ENCODE measurements around the gene CAMK2B.

Gene CAMK2B

GRCh38 chr7:44326261-44327125 is 1.1 kb upstream of the CAMK2B start:
- Histone ChIP-seq H3K9ac (ENCODE audit: low read length) (no peak overlapping the region), H3K18ac (ENCODE audit: low read depth in 1 of 2, low read length in 2 of 2) (no peak overlapping the region), H3K36me3 (ENCODE audit: control insufficient read depth in 1 of 2, insufficient read depth in 2 of 2, low read depth in 1 of 2, low read length in 2 of 2) (no peaks in the 10 kb centered on the region), H2AK5ac (ENCODE audit: low read length, severe bottlenecking) (no peak overlapping the region), H4K8ac (ENCODE audit: low read length) (no peak overlapping the region), H3K79me1 (replicated peaks; ENCODE audit: low read length, poor library complexity, severe bottlenecking) (no peaks in the 10 kb centered on the region), H2AFZ (ENCODE audit: low read depth, low read length) (no peak overlapping the region), H3K14ac (ENCODE audit: low read length in 2 of 2) (no peak overlapping the region), H2BK15ac (ENCODE audit: low read depth, poor library complexity, severe bottlenecking) (no peak overlapping the region), H3K4me2 (ENCODE audit: low read length, poor library complexity, severe bottlenecking) (no peak overlapping the region), H3K4me1 (ENCODE audit: control insufficient read depth, insufficient read depth, low read depth, low read length) (peaks cover 12% of the 10 kb centered on the region), H2BK12ac (ENCODE audit: low read length in 2 of 2) (no peak overlapping the region), H3K27me3 (ENCODE audit: control insufficient read depth in 1 of 2, insufficient read depth in 1 of 2, low read length in 2 of 2) (peaks cover 54 to 58% of the 10 kb centered on the region in 2 experiments), H3K23ac (ENCODE audit: low read length in 2 of 2) (peak overlapping the region in 1 of 2 experiments; percentile 24), H3K9me3 (ENCODE audit: control insufficient read depth, low read length) (no peaks in the 10 kb centered on the region), H3K27ac (ENCODE audit: low read length, poor library complexity, severe bottlenecking) (no peak overlapping the region), H2BK120ac (ENCODE audit: low read depth, low read length) (no peak overlapping the region), H2BK5ac (ENCODE audit: low read depth, low read length, poor library complexity, severe bottlenecking) (no peak overlapping the region), H3K4me3 (ENCODE audit: insufficient read depth in 1 of 2, low read depth in 1 of 2, low read length in 2 of 2) (no peak overlapping the region), H4K91ac (ENCODE audit: low read length) (no peak overlapping the region), H3K4ac (ENCODE audit: low read depth in 1 of 2, low read length in 2 of 2) (no peak overlapping the region)
- DNase-seq = no peak
- WGBS = 57% methylated on average over 11 of the region's 12 CpGs

DNA sequence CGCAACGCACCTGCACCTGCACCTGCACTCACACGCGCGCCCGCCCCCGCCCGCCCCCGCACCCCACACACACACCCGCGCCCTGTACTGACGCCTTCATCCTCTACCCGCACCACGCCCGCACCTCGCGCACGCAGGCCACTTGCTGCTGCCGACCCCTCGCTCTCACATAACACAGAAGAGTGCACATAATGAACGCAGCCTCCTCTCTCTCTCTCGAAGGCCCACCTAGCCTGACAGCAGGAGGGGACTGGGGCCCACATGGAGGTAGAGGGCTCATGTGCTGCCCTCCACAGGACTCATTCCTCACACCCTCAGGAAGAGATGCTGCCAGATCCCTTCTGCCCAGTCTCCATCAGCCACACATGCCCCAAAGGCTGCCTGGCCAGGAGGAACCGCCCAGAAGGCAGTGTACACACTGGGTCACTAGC is 432 bp upstream of the CAMK2B start:
- H2BK15ac ChIP-seq (ENCODE audit: low read depth, poor library complexity, severe bottlenecking) = no peak overlapping the region
- 9% methylated on average over 19 of the region's 23 CpGs for WGBS
- no peak overlapping the region for H3K4ac ChIP-seq (ENCODE audit: low read depth in 1 of 2, low read length in 2 of 2)
- DNase-seq = no peak
- H4K8ac ChIP-seq (ENCODE audit: low read length) = no peak overlapping the region
- no peak overlapping the region for H3K18ac ChIP-seq (ENCODE audit: low read depth in 1 of 2, low read length in 2 of 2)
- no peak overlapping the region for H2BK120ac ChIP-seq (ENCODE audit: low read depth, low read length)
- H2AK5ac ChIP-seq (ENCODE audit: low read length, severe bottlenecking) = no peak overlapping the region
- H3K4me2 ChIP-seq (ENCODE audit: low read length, poor library complexity, severe bottlenecking) = peak overlapping the region; percentile 87
- H2AFZ ChIP-seq (ENCODE audit: low read depth, low read length) = no peak overlapping the region
- no peaks in the 10 kb centered on the region for H3K79me1 ChIP-seq (replicated peaks; ENCODE audit: low read length, poor library complexity, severe bottlenecking)
- H3K9me3 ChIP-seq (ENCODE audit: control insufficient read depth, low read length) = no peaks in the 10 kb centered on the region
- H3K14ac ChIP-seq (ENCODE audit: low read length in 2 of 2) = no peak overlapping the region
- no peak overlapping the region for H3K23ac ChIP-seq (ENCODE audit: low read length in 2 of 2)
- H3K27ac ChIP-seq (ENCODE audit: low read length, poor library complexity, severe bottlenecking) = no peak overlapping the region
- peak overlapping the region in 1 of 2 experiments; percentile 52 for H3K4me3 ChIP-seq (ENCODE audit: insufficient read depth in 1 of 2, low read depth in 1 of 2, low read length in 2 of 2)
- no peaks in the 10 kb centered on the region for H3K36me3 ChIP-seq (ENCODE audit: control insufficient read depth in 1 of 2, insufficient read depth in 2 of 2, low read depth in 1 of 2, low read length in 2 of 2)
- H2BK5ac ChIP-seq (ENCODE audit: low read depth, low read length, poor library complexity, severe bottlenecking) = no peak overlapping the region
- H2BK12ac ChIP-seq (ENCODE audit: low read length in 2 of 2) = no peak overlapping the region
- H3K27me3 ChIP-seq (ENCODE audit: control insufficient read depth in 1 of 2, insufficient read depth in 1 of 2, low read length in 2 of 2) = peaks cover 54 to 59% of the 10 kb centered on the region in 2 experiments
- H3K9ac ChIP-seq (ENCODE audit: low read length) = no peak overlapping the region
- peaks cover 13% of the 10 kb centered on the region for H3K4me1 ChIP-seq (ENCODE audit: control insufficient read depth, insufficient read depth, low read depth, low read length)
- H4K91ac ChIP-seq (ENCODE audit: low read length) = no peak overlapping the region

DNA sequence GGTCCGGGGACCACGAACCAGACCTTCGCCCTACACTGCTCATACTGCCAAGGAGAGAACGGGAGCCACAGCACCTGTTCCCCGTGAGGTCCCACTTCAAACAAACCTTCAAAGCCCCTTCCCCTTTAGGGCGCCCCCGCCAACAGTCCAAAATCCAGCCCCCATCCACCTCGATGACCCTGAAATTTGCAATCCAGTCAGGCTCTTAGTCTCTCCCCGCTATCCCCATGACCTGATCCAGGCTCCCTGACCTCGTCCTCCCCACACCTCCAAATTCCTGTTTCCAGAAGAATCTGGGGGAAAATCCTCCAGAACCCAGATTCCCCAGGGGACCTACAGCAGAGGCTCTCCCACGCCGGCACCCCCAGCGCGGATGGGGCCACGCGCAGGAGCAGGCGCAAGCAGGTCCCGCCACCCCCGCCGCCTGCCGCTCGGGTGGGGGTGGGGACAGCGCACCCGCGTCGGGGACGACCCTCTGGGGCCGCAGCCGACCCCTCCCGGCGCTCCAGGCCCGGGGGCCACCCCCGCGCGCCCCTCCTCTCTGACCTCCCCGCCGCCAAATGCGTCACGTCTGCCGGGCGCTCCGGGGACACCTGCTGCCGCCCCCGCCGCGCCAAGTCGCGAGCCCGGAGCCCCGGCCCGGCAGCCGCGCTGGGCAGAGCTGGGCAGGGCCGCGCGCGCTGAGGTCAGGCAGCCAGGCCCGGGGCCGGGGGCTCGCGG is 753 bp downstream of the CAMK2B start:
- Histone ChIP-seq H3K4ac (ENCODE audit: low read depth in 1 of 2, low read length in 2 of 2) (no peak overlapping the region), H3K9ac (ENCODE audit: low read length) (no peak overlapping the region), H2BK5ac (ENCODE audit: low read depth, low read length, poor library complexity, severe bottlenecking) (no peak overlapping the region), H3K4me3 (ENCODE audit: insufficient read depth in 1 of 2, low read depth in 1 of 2, low read length in 2 of 2) (peak overlapping the region in 1 of 2 experiments; percentile 52), H3K4me1 (ENCODE audit: control insufficient read depth, insufficient read depth, low read depth, low read length) (peaks cover 16% of the 10 kb centered on the region), H3K9me3 (ENCODE audit: control insufficient read depth, low read length) (no peaks in the 10 kb centered on the region), H3K36me3 (ENCODE audit: control insufficient read depth in 1 of 2, insufficient read depth in 2 of 2, low read depth in 1 of 2, low read length in 2 of 2) (no peaks in the 10 kb centered on the region), H2AFZ (ENCODE audit: low read depth, low read length) (no peak overlapping the region), H2AK5ac (ENCODE audit: low read length, severe bottlenecking) (no peak overlapping the region), H3K14ac (ENCODE audit: low read length in 2 of 2) (no peak overlapping the region), H3K27me3 (ENCODE audit: control insufficient read depth in 1 of 2, insufficient read depth in 1 of 2, low read length in 2 of 2) (peaks cover 48 to 56% of the 10 kb centered on the region in 2 experiments), H3K4me2 (ENCODE audit: low read length, poor library complexity, severe bottlenecking) (peak overlapping the region; percentile 44), H3K18ac (ENCODE audit: low read depth in 1 of 2, low read length in 2 of 2) (no peak overlapping the region), H4K91ac (ENCODE audit: low read length) (no peak overlapping the region), H2BK120ac (ENCODE audit: low read depth, low read length) (no peak overlapping the region), H2BK12ac (ENCODE audit: low read length in 2 of 2) (no peak overlapping the region), H3K27ac (ENCODE audit: low read length, poor library complexity, severe bottlenecking) (no peak overlapping the region), H2BK15ac (ENCODE audit: low read depth, poor library complexity, severe bottlenecking) (no peak overlapping the region), H3K23ac (ENCODE audit: low read length in 2 of 2) (no peak overlapping the region), H4K8ac (ENCODE audit: low read length) (no peak overlapping the region), H3K79me1 (replicated peaks; ENCODE audit: low read length, poor library complexity, severe bottlenecking) (no peaks in the 10 kb centered on the region)
- 14% methylated on average over 36 of the region's 61 CpGs for WGBS
- DNase-seq = no peak

GRCh38 chr7:44324204-44324480 is 1.3 kb downstream of the CAMK2B start:
- no peaks in the 10 kb centered on the region for H3K79me1 ChIP-seq (replicated peaks; ENCODE audit: low read length, poor library complexity, severe bottlenecking)
- H3K4me2 ChIP-seq (ENCODE audit: low read length, poor library complexity, severe bottlenecking) = no peak overlapping the region
- peaks cover 45 to 56% of the 10 kb centered on the region in 2 experiments for H3K27me3 ChIP-seq (ENCODE audit: control insufficient read depth in 1 of 2, insufficient read depth in 1 of 2, low read length in 2 of 2)
- H2BK5ac ChIP-seq (ENCODE audit: low read depth, low read length, poor library complexity, severe bottlenecking) = no peak overlapping the region
- DNase-seq = no peak
- 32% methylated on average over 9 of the region's 9 CpGs for WGBS
- H2BK15ac ChIP-seq (ENCODE audit: low read depth, poor library complexity, severe bottlenecking) = no peak overlapping the region
- H4K8ac ChIP-seq (ENCODE audit: low read length) = no peak overlapping the region
- no peak overlapping the region for H3K23ac ChIP-seq (ENCODE audit: low read length in 2 of 2)
- no peaks in the 10 kb centered on the region for H3K9me3 ChIP-seq (ENCODE audit: control insufficient read depth, low read length)
- H2BK120ac ChIP-seq (ENCODE audit: low read depth, low read length) = no peak overlapping the region
- no peak overlapping the region for H3K14ac ChIP-seq (ENCODE audit: low read length in 2 of 2)
- H3K4me1 ChIP-seq (ENCODE audit: control insufficient read depth, insufficient read depth, low read depth, low read length) = peaks cover 16% of the 10 kb centered on the region
- H3K36me3 ChIP-seq (ENCODE audit: control insufficient read depth in 1 of 2, insufficient read depth in 2 of 2, low read depth in 1 of 2, low read length in 2 of 2) = no peaks in the 10 kb centered on the region
- H3K4ac ChIP-seq (ENCODE audit: low read depth in 1 of 2, low read length in 2 of 2) = no peak overlapping the region
- H2AK5ac ChIP-seq (ENCODE audit: low read length, severe bottlenecking) = no peak overlapping the region
- H3K9ac ChIP-seq (ENCODE audit: low read length) = no peak overlapping the region
- no peak overlapping the region for H4K91ac ChIP-seq (ENCODE audit: low read length)
- no peak overlapping the region for H2BK12ac ChIP-seq (ENCODE audit: low read length in 2 of 2)
- H3K18ac ChIP-seq (ENCODE audit: low read depth in 1 of 2, low read length in 2 of 2) = no peak overlapping the region
- no peak overlapping the region for H2AFZ ChIP-seq (ENCODE audit: low read depth, low read length)
- H3K4me3 ChIP-seq (ENCODE audit: insufficient read depth in 1 of 2, low read depth in 1 of 2, low read length in 2 of 2) = no peak overlapping the region
- no peak overlapping the region for H3K27ac ChIP-seq (ENCODE audit: low read length, poor library complexity, severe bottlenecking)
